Epithelial cell of esophagus (primary cell): Measurements from ENCODE around the gene MFN1.

ENCODE experiments used
- DNase-seq: peaks from one replicate; pipeline ENCODE4 v3.0.0; 2010; ENCODE audit warnings: low read depth
- H3K4me3 ChIP-seq: 2 replicates; pipeline ENCODE4 v1.5.1; 2011; ENCODE audit warnings: mild to moderate bottlenecking, low read length, control low read depth
- CTCF ChIP-seq: IDR thresholded peaks from 2 replicates; pipeline ENCODE4 v1.5.1; 2011; ENCODE audit warnings: low read depth, mild to moderate bottlenecking, low read length, control low read depth, inconsistent platforms; ENCODE audit not compliant: insufficient read depth; ENCODE audit errors: missing control alignments

The MFN1 gene

DNA sequence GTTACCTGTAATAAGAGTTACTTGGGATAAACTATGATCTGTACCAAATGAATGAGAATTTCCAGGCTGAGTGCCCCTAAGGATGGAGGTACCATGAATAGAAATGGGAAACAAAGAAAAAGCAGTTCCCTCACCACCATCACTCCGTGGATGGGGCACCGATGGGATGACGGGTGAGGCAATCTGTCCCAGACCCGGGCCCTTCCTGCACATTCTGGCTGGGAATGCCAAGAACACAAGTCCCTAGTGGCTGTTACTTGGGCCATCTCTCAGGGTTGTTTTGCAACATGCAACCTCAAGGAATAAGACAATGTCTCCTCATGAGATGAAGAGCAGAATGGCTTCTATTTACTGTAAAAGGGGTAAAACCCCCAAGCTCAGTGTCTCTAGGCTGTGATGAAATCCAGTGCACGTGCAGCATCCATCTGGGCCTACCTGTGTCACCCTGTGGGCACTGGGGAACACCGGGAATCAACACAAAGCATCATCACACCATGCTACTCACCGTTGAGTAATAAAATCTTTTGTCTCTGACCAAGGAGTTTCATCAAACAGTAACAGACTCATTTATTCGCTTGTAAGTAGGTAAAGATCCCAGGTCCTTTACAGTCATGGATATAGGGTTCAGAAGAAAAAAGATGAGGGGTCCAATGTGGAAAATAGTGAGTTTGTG lies 81.5 kb downstream of the MFN1 start:
- H3K4me3 ChIP-seq = no peak overlapping the region
- no peak for TF ChIP-seq CTCF
- DNase-seq = peak; percentile 63

GRCh38 chr3:179430277-179430870 lies 82.9 kb downstream of the MFN1 start:
- DNase-seq = peak; percentile 67
- no peak for TF ChIP-seq CTCF
- H3K4me3 ChIP-seq = no peak overlapping the region

DNA sequence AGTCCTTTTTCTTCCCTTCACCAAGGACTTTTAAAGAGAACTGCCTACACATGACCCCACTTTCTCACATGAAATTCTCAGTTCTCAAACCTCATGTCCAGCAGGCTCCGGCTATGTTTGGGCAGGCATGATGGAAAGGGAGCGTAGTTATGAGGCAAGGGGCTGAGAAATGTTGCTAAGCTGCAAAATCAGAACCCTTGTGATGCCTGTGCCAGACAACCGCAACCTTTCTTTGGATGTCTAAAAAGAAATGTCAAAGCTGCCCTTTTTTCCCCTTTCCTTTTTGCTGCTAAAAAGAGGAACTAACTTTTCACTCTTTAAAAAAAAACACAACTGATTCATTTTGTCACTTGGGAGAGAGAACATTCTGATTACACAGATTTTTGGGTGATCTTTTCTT lies 84.5 kb downstream of the MFN1 start:
- H3K4me3 ChIP-seq = no peak overlapping the region
- no peak for TF ChIP-seq CTCF
- no peak for DNase-seq

GRCh38 chr3:179432451-179432850 lies 84.9 kb downstream of the MFN1 start:
- no peak for TF ChIP-seq CTCF
- peak; percentile 21 for DNase-seq
- no peak overlapping the region for H3K4me3 ChIP-seq

GRCh38 chr3:179436517-179436916 lies 89.0 kb downstream of the MFN1 start:
- no peak for TF ChIP-seq CTCF
- no peak overlapping the region for H3K4me3 ChIP-seq
- DNase-seq = no peak

- H3K4me3 ChIP-seq = no peak overlapping the region
- DNase-seq = no peak
- no peak for TF ChIP-seq CTCF
Observed at GRCh38 chr3:179438841-179439240, 91.3 kb downstream of the MFN1 start.
